ENCODE results near the gene PON3.

GRCh38 chr7:95317966-95318365, 78.2 kb downstream of the PON3 start:
- TF ChIP-seq POLR2AphosphoS2 (conservative IDR thresholded peaks at IDR 0.05; ENCODE audit: low read length) (no peak), CBX2 (IDR thresholded peaks at IDR 0.05; ENCODE audit: borderline replicate concordance, low read depth) (no peak), KDM1A (IDR thresholded peaks at IDR 0.05; ENCODE audit: low read depth) (no peak), MAZ (IDR thresholded peaks at IDR 0.05; ENCODE audit: borderline replicate concordance, low read depth, low read length) (no peak), REST (IDR thresholded peaks at IDR 0.05) (no peak), EP300 (IDR thresholded peaks at IDR 0.05) (no peak), ZFP36 (IDR thresholded peaks at IDR 0.05; ENCODE audit: borderline replicate concordance, partially characterized antibody) (no peak), HDAC2 (IDR thresholded peaks at IDR 0.05) (no peak), SMC3 (IDR thresholded peaks at IDR 0.05) (no peak)
- TF ChIP-seq, protein P1, sequence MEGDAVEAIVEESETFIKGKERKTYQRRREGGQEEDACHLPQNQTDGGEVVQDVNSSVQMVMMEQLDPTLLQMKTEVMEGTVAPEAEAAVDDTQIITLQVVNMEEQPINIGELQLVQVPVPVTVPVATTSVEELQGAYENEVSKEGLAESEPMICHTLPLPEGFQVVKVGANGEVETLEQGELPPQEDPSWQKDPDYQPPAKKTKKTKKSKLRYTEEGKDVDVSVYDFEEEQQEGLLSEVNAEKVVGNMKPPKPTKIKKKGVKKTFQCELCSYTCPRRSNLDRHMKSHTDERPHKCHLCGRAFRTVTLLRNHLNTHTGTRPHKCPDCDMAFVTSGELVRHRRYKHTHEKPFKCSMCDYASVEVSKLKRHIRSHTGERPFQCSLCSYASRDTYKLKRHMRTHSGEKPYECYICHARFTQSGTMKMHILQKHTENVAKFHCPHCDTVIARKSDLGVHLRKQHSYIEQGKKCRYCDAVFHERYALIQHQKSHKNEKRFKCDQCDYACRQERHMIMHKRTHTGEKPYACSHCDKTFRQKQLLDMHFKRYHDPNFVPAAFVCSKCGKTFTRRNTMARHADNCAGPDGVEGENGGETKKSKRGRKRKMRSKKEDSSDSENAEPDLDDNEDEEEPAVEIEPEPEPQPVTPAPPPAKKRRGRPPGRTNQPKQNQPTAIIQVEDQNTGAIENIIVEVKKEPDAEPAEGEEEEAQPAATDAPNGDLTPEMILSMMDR (IDR thresholded peaks at IDR 0.05): no peak

All from A549 (cell line).